GM12878 (cell line): Measurements from ENCODE around the gene CAPN7. TPM values are rescaled to one million over a fixed set of nuclear protein-coding genes. Genes with fewer than 3 reads are reported as not detected.

Source experiments
- ATAC-seq: fragments of 200-7000 bp; cut with Tn5 transposase; 3 replicates; pipeline ENCODE4 v1.9.1; 2020; ENCODE audit warnings: mild to moderate bottlenecking, moderate library complexity
- BruUV-seq: library from RNA; stranded (reverse); fragments of 400-500 nt; replicated peaks from 2 replicates; lab custom pipeline; 2021; lab: Mats Ljungman, UMichigan
- CTCF ChIA-PET: fragments of 300-600 bp; sonication (Branson Sonifier 250); formaldehyde crosslinking; extraction: SDS; loops from one replicate; lab custom pipeline; 2021; ENCODE audit warnings: inconsistent platforms; lab: Yijun Ruan, JAX
- POLR2A ChIA-PET: fragments of 350-600 bp; formaldehyde crosslinking; extraction: SDS; loops from one replicate; lab custom pipeline; 2021; ENCODE audit warnings: inconsistent platforms; lab: Charles Lee
- RAD21 ChIA-PET: fragments of 300-600 bp; sonication (Branson Sonifier 250); formaldehyde crosslinking; loops from one replicate; lab custom pipeline; 2023; ENCODE audit warnings: antibody characterized with exemption; ENCODE audit not compliant: unreplicated experiment; lab: Charles Lee
- SMC1A ChIA-PET: fragments of 300-600 bp; sonication (Branson Sonifier 250); formaldehyde crosslinking; loops from one replicate; lab custom pipeline; 2023; ENCODE audit not compliant: unreplicated experiment, uncharacterized antibody; lab: Charles Lee
- DNase-seq: peaks from one replicate; pipeline ENCODE4 v3.0.0-alpha.2; 2011; ENCODE audit warnings: low read depth, low spot score
- FAIRE-seq: peaks from 3 replicates; lab custom pipeline; 2011; peaks lifted over from hg19 to GRCh38; lab: Jason Lieb, UNC
- H2AFZ ChIP-seq: 2 replicates; pipeline ENCODE4 v1.6.0; 2011; ENCODE audit warnings: low read depth, low read length, control low read depth; ENCODE audit not compliant: control insufficient read depth
- H3K27ac ChIP-seq: 2 replicates; pipeline ENCODE4 v1.5.1; 2011; ENCODE audit warnings: control low read depth; ENCODE audit not compliant: control insufficient read depth, insufficient read depth
- H3K27me3 ChIP-seq, 2 experiments: replicated peaks in 1 of 2; 2 replicates each; pipeline versions ENCODE4 v1.6.0 to v1.6.1; 2011; ENCODE audit warnings: low read length in 1 of 2; ENCODE audit not compliant: control insufficient read depth in 2 of 2, insufficient read depth in 2 of 2
- H3K36me3 ChIP-seq, 2 experiments: 2 replicates each; pipeline ENCODE4 v1.5.1; 2011; ENCODE audit warnings: low read length in 1 of 2; ENCODE audit not compliant: control insufficient read depth in 2 of 2, insufficient read depth in 2 of 2
- H3K4me1 ChIP-seq: 2 replicates; pipeline ENCODE4 v1.6.1; 2011; ENCODE audit warnings: mild to moderate bottlenecking, low read length, moderate library complexity, mixed read lengths; ENCODE audit not compliant: control insufficient read depth, insufficient read depth
- H3K4me2 ChIP-seq: 2 replicates; pipeline ENCODE4 v1.6.0; 2011; ENCODE audit warnings: control low read depth; ENCODE audit not compliant: control insufficient read depth, insufficient read depth
- H3K4me3 ChIP-seq: fragments of 200-600 bp; sonication (generic); 2 replicates; pipeline ENCODE4 v1.5.1; 2016
- H3K79me2 ChIP-seq: 2 replicates; pipeline ENCODE4 v1.6.0; 2011; ENCODE audit warnings: low read length; ENCODE audit not compliant: control insufficient read depth, insufficient read depth
- H3K9ac ChIP-seq: 2 replicates; pipeline ENCODE4 v1.8.0; 2011; ENCODE audit warnings: low read length, control low read depth, mixed read lengths; ENCODE audit not compliant: control insufficient read depth, insufficient read depth
- H3K9me3 ChIP-seq: replicated peaks from 3 replicates; pipeline ENCODE4 v1.5.1; 2011; ENCODE audit warnings: mild to moderate bottlenecking, low read length; ENCODE audit not compliant: control insufficient read depth, insufficient read depth
- H4K20me1 ChIP-seq: 2 replicates; pipeline ENCODE4 v1.6.0; 2011; ENCODE audit not compliant: control insufficient read depth, insufficient read depth
- BCL11A ChIP-seq: IDR thresholded peaks from 2 replicates; pipeline ENCODE4 v1.6.1; 2011; ENCODE audit warnings: low read depth, low read length
- BHLHE40 ChIP-seq, 2 experiments: fragments of 450-650 bp in 1 of 2; IDR thresholded peaks; 2 replicates each; pipeline ENCODE4 v1.6.1; 2011 to 2017; ENCODE audit warnings: low read depth in 2 of 2, borderline replicate concordance in 1 of 2, improper control_type of control experiment in 1 of 2, low read length in 1 of 2, mild to moderate bottlenecking in 1 of 2
- LARP7 ChIP-seq: fragments of 450-650 bp; IDR thresholded peaks from 2 replicates; pipeline ENCODE4 v1.6.1; 2017; ENCODE audit warnings: mild to moderate bottlenecking
- MEF2A ChIP-seq: IDR thresholded peaks from 2 replicates; pipeline ENCODE4 v1.6.1; 2011; ENCODE audit warnings: low read depth, mild to moderate bottlenecking, low read length, moderate library complexity; ENCODE audit not compliant: insufficient read depth
- NFYB ChIP-seq: IDR thresholded peaks from 2 replicates; pipeline ENCODE4 v1.6.1; 2011; ENCODE audit warnings: low read depth, mild to moderate bottlenecking, low read length, improper control_type of control experiment, moderate library complexity; ENCODE audit not compliant: insufficient read depth
- RCOR1 ChIP-seq: conservative IDR thresholded peaks from 2 replicates; pipeline ENCODE4 v1.6.1; 2012; ENCODE audit warnings: low read depth, low read length, improper control_type of control experiment
- SREBF2 ChIP-seq: IDR thresholded peaks from 2 replicates; pipeline ENCODE4 v1.6.1; 2012; ENCODE audit warnings: mild to moderate bottlenecking, low read length
- STAT3 ChIP-seq: IDR thresholded peaks from 2 replicates; pipeline ENCODE4 v1.6.1; 2011; ENCODE audit warnings: low read depth, low read length, improper control_type of control experiment
- USF2 ChIP-seq: IDR thresholded peaks from 2 replicates; pipeline ENCODE4 v1.6.1; 2011; ENCODE audit warnings: low read depth, low read length, improper control_type of control experiment, borderline replicate concordance
- WGBS: methylation state at CpG from one replicate; pipeline ENCODE4 v1.1.6; 2016; ENCODE audit warnings: low lambda C conversion rate; ENCODE audit not compliant: insufficient replicate concordance, insufficient coverage; ENCODE audit errors: missing lambda C conversion rate; 5-methylcytosine and 5-hydroxymethylcytosine counted together
- in situ Hi-C: fragments of 300-500 bp; cut with MboI; formaldehyde crosslinking; loops from 9 replicates; pipeline ENCODE4 v1.14.3; 2018; ENCODE audit warnings: mixed read lengths
- intact Hi-C: fragments of 100-400 bp; cut with micrococcal nuclease; formaldehyde crosslinking; loops from one replicate; pipeline ENCODE4 v1.14.2; 2022; ENCODE audit not compliant: unreplicated experiment
- polyA plus RNA-seq, 11 experiments: library from polyadenylated mRNA; depleted of rRNA in 4 of 11; unstranded in 6 of 11; stranded (reverse) in 5 of 11; fragments of >200 nt; fragmentation: Nextera tagmentation in 4 of 11; fragmentation: Illumina TruSeq in 1 of 11; extraction: Ambion mirVana in 4 of 11; extraction: Trizol in 1 of 11; gene quantifications; 1 replicate in 1 of 11; 2 replicates in 10 of 11; pipeline versions ENCODE4 v1.2.1 to v1.2.3, GENCODE V29; 2011 to 2016; ENCODE audit warnings: inconsistent platforms in 2 of 11, missing spikeins in 2 of 11, low read depth in 1 of 11
- total RNA-seq, 4 experiments: library from RNA; depleted of rRNA in 3 of 4; stranded (reverse); fragments of >200 nt in 3 of 4; fragmentation: Illumina TruSeq in 1 of 4; extraction: Trizol in 1 of 4; gene quantifications; 2 replicates each; pipeline versions ENCODE4 v1.2.1 to v1.2.3, GENCODE V29; 2013 to 2021
- TF ChIP-seq, protein P1 (sequence below): fragments of 450-650 bp; IDR thresholded peaks from 2 replicates; pipeline ENCODE4 v1.6.1; 2018; ENCODE audit warnings: mild to moderate bottlenecking, low read depth, moderate library complexity; ENCODE audit not compliant: partially characterized antibody
- TF ChIP-seq, protein P2 (sequence below): fragments of 450-650 bp; IDR thresholded peaks from 2 replicates; pipeline ENCODE4 v1.6.1; 2018; ENCODE audit warnings: borderline replicate concordance, mild to moderate bottlenecking; ENCODE audit not compliant: partially characterized antibody
- TF ChIP-seq, protein P3 (sequence below): fragments of 450-650 bp; IDR thresholded peaks from 2 replicates; pipeline ENCODE4 v1.6.1; 2016; ENCODE audit warnings: mild to moderate bottlenecking
- TF ChIP-seq, protein P4 (sequence below): fragments of 450-650 bp; IDR thresholded peaks from 2 replicates; pipeline ENCODE4 v1.6.1; 2016; ENCODE audit warnings: mild to moderate bottlenecking

The CAPN7 gene
- total and polyA plus RNA-seq, 10 of the 15 experiments (the other 5 are each of a cell fraction or from before 2014, with no cell fraction given) = 5.3 to 27.0 (median 18.2) TPM

DNA sequence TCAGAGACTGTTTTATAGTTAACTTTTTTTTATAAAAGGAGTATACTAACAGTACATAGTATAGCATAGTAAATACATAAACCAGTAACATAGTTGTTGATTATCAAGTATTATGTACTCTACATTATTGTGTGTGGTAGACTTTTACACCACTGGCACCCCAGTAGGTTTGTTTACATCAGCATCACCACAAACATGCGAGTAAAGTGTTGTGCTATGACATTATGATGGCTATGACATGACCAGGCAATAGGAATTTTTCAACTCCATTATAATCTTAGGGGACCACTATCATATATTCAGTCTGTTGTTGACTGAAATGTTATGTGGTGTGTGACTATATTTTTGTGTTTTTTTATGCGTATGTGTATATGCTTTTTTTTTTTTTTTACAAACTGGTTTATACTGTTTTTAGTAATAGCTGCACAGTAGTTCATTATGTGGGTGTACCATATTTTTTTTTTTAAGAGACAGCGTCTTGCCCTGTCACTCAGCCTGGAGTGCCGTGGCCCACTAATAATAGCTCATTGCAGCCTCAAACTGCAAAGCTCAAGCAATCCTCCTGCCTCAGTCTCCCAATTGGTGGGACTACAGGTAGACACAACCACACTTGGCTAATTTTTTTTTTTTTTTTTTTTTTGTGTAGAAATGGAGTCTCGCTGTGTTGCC is 1.9 kb downstream of the CAPN7 start:
- H3K27me3 ChIP-seq = no peaks in the 10 kb centered on the region
- POLR2A ChIA-PET = interaction anchor here (0.6 to 1.0 kb wide), 3 partner anchors 9 to 175 kb away, joined by 3 to 7 read pairs (median 5); no protein-coding TSS in a partner anchor
- H3K79me2 ChIP-seq = peaks cover 37% of the 10 kb centered on the region
- SMC1A ChIA-PET = interaction anchor here (0.7 to 12.1 kb wide), 14 partner anchors 9 to 350 kb away, joined by 3 to 135 read pairs (median 4); no protein-coding TSS in a partner anchor
- in situ Hi-C loops = loop anchor here (10.0 kb wide), 2 partner anchors 597 to 1037 kb away; no protein-coding TSS in a partner anchor
- TF ChIP-seq BHLHE40 (IDR thresholded peaks at IDR 0.05; ENCODE audit: borderline replicate concordance in 1 of 2, low read depth in 2 of 2, low read length in 1 of 2) = no peak
- no peak for TF ChIP-seq STAT3
- TF ChIP-seq MEF2A = no peak
- no peak for TF ChIP-seq BCL11A
- no peak for TF ChIP-seq NFYB
- TF ChIP-seq, protein P1, sequence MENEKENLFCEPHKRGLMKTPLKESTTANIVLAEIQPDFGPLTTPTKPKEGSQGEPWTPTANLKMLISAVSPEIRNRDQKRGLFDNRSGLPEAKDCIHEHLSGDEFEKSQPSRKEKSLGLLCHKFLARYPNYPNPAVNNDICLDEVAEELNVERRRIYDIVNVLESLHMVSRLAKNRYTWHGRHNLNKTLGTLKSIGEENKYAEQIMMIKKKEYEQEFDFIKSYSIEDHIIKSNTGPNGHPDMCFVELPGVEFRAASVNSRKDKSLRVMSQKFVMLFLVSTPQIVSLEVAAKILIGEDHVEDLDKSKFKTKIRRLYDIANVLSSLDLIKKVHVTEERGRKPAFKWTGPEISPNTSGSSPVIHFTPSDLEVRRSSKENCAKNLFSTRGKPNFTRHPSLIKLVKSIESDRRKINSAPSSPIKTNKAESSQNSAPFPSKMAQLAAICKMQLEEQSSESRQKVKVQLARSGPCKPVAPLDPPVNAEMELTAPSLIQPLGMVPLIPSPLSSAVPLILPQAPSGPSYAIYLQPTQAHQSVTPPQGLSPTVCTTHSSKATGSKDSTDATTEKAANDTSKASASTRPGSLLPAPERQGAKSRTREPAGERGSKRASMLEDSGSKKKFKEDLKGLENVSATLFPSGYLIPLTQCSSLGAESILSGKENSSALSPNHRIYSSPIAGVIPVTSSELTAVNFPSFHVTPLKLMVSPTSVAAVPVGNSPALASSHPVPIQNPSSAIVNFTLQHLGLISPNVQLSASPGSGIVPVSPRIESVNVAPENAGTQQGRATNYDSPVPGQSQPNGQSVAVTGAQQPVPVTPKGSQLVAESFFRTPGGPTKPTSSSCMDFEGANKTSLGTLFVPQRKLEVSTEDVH = no peak
- TF ChIP-seq, protein P2, sequence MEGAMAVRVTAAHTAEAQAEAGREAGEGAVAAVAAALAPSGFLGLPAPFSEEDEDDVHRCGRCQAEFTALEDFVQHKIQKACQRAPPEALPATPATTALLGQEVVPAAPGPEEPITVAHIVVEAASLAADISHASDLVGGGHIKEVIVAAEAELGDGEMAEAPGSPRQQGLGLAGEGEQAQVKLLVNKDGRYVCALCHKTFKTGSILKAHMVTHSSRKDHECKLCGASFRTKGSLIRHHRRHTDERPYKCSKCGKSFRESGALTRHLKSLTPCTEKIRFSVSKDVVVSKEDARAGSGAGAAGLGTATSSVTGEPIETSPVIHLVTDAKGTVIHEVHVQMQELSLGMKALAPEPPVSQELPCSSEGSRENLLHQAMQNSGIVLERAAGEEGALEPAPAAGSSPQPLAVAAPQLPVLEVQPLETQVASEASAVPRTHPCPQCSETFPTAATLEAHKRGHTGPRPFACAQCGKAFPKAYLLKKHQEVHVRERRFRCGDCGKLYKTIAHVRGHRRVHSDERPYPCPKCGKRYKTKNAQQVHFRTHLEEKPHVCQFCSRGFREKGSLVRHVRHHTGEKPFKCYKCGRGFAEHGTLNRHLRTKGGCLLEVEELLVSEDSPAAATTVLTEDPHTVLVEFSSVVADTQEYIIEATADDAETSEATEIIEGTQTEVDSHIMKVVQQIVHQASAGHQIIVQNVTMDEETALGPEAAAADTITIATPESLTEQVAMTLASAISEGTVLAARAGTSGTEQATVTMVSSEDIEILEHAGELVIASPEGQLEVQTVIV = no peak
- TF ChIP-seq, protein P3, sequence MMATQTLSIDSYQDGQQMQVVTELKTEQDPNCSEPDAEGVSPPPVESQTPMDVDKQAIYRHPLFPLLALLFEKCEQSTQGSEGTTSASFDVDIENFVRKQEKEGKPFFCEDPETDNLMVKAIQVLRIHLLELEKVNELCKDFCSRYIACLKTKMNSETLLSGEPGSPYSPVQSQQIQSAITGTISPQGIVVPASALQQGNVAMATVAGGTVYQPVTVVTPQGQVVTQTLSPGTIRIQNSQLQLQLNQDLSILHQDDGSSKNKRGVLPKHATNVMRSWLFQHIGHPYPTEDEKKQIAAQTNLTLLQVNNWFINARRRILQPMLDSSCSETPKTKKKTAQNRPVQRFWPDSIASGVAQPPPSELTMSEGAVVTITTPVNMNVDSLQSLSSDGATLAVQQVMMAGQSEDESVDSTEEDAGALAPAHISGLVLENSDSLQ = peak; percentile 73
- TF ChIP-seq LARP7 = no peak
- no peak for TF ChIP-seq RCOR1
- no peak for TF ChIP-seq SREBF2
- TF ChIP-seq, protein P4, sequence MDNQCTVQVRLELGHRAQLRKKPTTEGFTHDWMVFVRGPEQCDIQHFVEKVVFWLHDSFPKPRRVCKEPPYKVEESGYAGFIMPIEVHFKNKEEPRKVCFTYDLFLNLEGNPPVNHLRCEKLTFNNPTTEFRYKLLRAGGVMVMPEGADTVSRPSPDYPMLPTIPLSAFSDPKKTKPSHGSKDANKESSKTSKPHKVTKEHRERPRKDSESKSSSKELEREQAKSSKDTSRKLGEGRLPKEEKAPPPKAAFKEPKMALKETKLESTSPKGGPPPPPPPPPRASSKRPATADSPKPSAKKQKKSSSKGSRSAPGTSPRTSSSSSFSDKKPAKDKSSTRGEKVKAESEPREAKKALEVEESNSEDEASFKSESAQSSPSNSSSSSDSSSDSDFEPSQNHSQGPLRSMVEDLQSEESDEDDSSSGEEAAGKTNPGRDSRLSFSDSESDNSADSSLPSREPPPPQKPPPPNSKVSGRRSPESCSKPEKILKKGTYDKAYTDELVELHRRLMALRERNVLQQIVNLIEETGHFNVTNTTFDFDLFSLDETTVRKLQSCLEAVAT = peak; percentile 71; the same call in 1 of the 2 replicates
- no peak for TF ChIP-seq USF2
- CTCF ChIA-PET = interaction anchor here (0.6 to 9.7 kb wide), 17 partner anchors 7 to 438 kb away, joined by 3 to 123 read pairs (median 5); no protein-coding TSS in a partner anchor
- no TSS peak for BruUV-seq
- no peak overlapping the region for H3K9ac ChIP-seq
- H2AFZ ChIP-seq = no peak overlapping the region
- no peaks in the 10 kb centered on the region for H3K36me3 ChIP-seq
- H3K27ac ChIP-seq = no peak overlapping the region
- RAD21 ChIA-PET = interaction anchor here (0.7 to 5.3 kb wide), 9 partner anchors 8 to 197 kb away, joined by 3 to 30 read pairs (median 3); partner anchors contain the start of gene RBSN
- 63% methylated on average over 4 of the region's 5 CpGs for WGBS
- no peaks in the 10 kb centered on the region for H3K9me3 ChIP-seq
- FAIRE-seq = no peak
- H3K4me3 ChIP-seq = peak overlapping the region; percentile 94
- peak overlapping the region; percentile 88 for H3K4me2 ChIP-seq
- intact Hi-C loops = loop anchor here (2.0 to 10.0 kb wide), 2 partner anchors 99 to 283 kb away; no protein-coding TSS in a partner anchor
- H3K4me1 ChIP-seq = no peaks in the 10 kb centered on the region
- ATAC-seq = no peak
- DNase-seq = no peak
- no peaks in the 10 kb centered on the region for H4K20me1 ChIP-seq
